ENCODE data around the gene SLC25A36. TPM values are rescaled to one million over a fixed set of nuclear protein-coding genes. Genes with fewer than 3 reads are reported as not detected.

SLC25A36 gene, protein sequence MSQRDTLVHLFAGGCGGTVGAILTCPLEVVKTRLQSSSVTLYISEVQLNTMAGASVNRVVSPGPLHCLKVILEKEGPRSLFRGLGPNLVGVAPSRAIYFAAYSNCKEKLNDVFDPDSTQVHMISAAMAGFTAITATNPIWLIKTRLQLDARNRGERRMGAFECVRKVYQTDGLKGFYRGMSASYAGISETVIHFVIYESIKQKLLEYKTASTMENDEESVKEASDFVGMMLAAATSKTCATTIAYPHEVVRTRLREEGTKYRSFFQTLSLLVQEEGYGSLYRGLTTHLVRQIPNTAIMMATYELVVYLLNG
- total RNA-seq = 57.5 and 59.9 TPM in 2 replicates

DNA sequence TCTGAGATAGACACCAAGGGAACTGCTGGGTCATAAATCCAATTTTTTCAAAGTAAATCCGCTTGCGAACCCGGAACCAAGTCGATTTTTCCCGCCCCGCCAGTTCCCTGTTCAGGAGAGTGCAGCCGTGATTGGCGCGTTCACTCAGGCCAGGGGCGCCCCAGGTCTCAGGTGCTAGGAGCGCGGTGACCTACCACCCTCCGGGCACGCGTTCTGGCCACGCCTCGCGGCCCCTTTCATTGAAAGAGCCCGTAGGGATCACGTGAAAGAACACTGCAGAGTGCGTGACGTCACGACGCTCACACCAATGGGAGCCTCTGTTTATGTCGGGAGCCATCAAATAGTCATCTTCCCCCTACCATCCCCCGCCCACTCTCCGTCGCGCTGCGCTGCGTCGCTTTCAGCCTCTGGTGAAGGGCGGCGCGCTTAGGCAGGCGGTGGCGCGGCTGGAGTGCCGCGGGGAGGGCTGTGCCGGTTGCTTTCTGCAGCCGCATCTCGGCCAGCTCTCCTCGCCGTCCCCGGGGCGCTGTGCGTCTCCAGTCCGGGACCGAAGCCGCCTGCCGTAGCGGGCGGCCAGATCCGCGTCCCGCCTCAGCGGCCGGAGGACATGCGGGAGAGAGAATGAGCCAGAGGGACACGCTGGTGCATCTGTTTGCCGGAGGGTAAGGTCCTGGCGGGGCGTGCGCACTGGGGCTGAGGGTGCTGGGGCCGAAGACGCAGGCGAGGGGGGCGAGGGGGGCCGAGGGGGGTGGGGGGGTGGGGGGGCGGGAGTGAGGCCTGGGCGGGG lies at the start of gene SLC25A36:
TSS of gene SLC25A36 (plus strand) at position 403 of the 787 bp plus-strand sequence. CDS start at position 622, 219 bp downstream.

Other genes starting within 250 kb of the SLC25A36 start
- gene SPSB4, start 109.5 kb downstream of the SLC25A36 start, total RNA-seq = not detected in 2 replicates

Data from cardiac atrium fibroblast (primary cell).